Activated T-cell treated with anti-CD3 and anti-CD28 coated beads, Interleukin-2, amount 50 U/mL, for 24 hours (primary cell): ENCODE data around the gene KRTAP10-4.
"Not testable (repeated sequence)": the region's sequence is repeated elsewhere in the genome, so short reads cannot be mapped to it uniquely, and the experiment has no call there.

ENCODE experiments used
- DNase-seq: peaks from one replicate; pipeline ENCODE4 v3.0.0-alpha.2; 2020
- H3K27ac Mint-ChIP-seq: 2 replicates; pipeline ENCODE4 v1.8.0; 2020; ENCODE audit warnings: mild to moderate bottlenecking, mixed read lengths
- H3K27me3 Mint-ChIP-seq: 2 replicates; pipeline ENCODE4 v1.8.0; 2020; ENCODE audit warnings: mixed read lengths
- H3K36me3 Mint-ChIP-seq: 2 replicates; pipeline ENCODE4 v1.8.0; 2020; ENCODE audit warnings: low read depth, mixed read lengths
- H3K4me1 Mint-ChIP-seq: 2 replicates; pipeline ENCODE4 v1.8.0; 2020; ENCODE audit warnings: low read depth, mixed read lengths
- H3K4me3 Mint-ChIP-seq: 2 replicates; pipeline ENCODE4 v1.8.0; 2020; ENCODE audit warnings: mild to moderate bottlenecking, moderate library complexity, mixed read lengths
- H3K9me3 Mint-ChIP-seq: 2 replicates; pipeline ENCODE4 v1.8.0; 2020; ENCODE audit warnings: mixed read lengths

KRTAP10-4 gene, protein sequence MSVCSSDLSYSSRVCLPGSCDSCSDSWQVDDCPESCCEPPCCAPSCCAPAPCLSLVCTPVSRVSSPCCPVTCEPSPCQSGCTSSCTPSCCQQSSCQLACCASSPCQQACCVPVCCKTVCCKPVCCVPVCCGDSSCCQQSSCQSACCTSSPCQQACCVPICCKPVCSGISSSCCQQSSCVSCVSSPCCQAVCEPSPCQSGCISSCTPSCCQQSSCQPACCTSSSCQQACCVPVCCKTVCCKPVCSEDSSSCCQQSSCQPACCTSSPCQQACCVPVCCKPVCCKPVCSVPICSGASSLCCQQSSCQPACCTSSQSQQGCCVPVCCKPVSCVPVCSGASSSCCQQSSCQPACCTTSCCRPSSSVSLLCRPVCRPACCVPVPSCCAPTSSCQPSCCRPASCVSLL

GRCh38 chr21:44573630-44574456, at the start of gene KRTAP10-4:
KRTAP10-4 (plus strand) TSS chr21:44573729; CDS start chr21:44573759, 30 bp downstream.
- H3K4me3 Mint-ChIP-seq, H3K27ac Mint-ChIP-seq, H3K27me3 Mint-ChIP-seq, H3K36me3 Mint-ChIP-seq, H3K4me1 Mint-ChIP-seq: not testable (repeated sequence)
- peak; percentile 20 for DNase-seq
- H3K9me3 Mint-ChIP-seq: peaks cover 11% of the 10 kb centered on the region

- Mint-ChIP-seq H3K4me1 (no peaks in the 10 kb centered on the region), H3K27me3 (no peaks in the 10 kb centered on the region), H3K9me3 (no peaks in the 10 kb centered on the region), H3K4me3 (no peak overlapping the region), H3K36me3 (no peaks in the 10 kb centered on the region), H3K27ac (no peak overlapping the region)
- DNase-seq: peak; percentile 17
These were observed 48.8 kb upstream of the KRTAP10-4 start for GRCh38 chr21:44524414-44525371.

GRCh38 chr21:44525391-44526095, 48.0 kb upstream of the KRTAP10-4 start:
- Mint-ChIP-seq H3K4me1 (no peaks in the 10 kb centered on the region), H3K9me3 (no peaks in the 10 kb centered on the region), H3K4me3 (no peak overlapping the region), H3K27ac (no peak overlapping the region), H3K27me3 (no peaks in the 10 kb centered on the region), H3K36me3 (no peaks in the 10 kb centered on the region)
- DNase-seq: no peak

- Mint-ChIP-seq H3K27me3 (no peaks in the 10 kb centered on the region), H3K27ac (no peak overlapping the region), H3K9me3 (no peaks in the 10 kb centered on the region), H3K4me1 (no peaks in the 10 kb centered on the region), H3K4me3 (no peak overlapping the region), H3K36me3 (no peaks in the 10 kb centered on the region)
- no peak for DNase-seq
These were observed 47.2 kb upstream of the KRTAP10-4 start for GRCh38 chr21:44526096-44526997.

GRCh38 chr21:44527156-44527982, 46.2 kb upstream of the KRTAP10-4 start:
- Mint-ChIP-seq H3K27me3 (no peaks in the 10 kb centered on the region), H3K36me3 (no peaks in the 10 kb centered on the region), H3K4me1 (no peaks in the 10 kb centered on the region), H3K27ac (no peak overlapping the region), H3K4me3 (no peak overlapping the region), H3K9me3 (no peaks in the 10 kb centered on the region)
- DNase-seq: no peak

GRCh38 chr21:44527983-44528633, 45.4 kb upstream of the KRTAP10-4 start:
- H3K9me3 Mint-ChIP-seq: no peaks in the 10 kb centered on the region
- no peaks in the 10 kb centered on the region for H3K27me3 Mint-ChIP-seq
- H3K36me3 Mint-ChIP-seq: no peaks in the 10 kb centered on the region
- no peak for DNase-seq
- no peak overlapping the region for H3K27ac Mint-ChIP-seq
- H3K4me3 Mint-ChIP-seq: no peak overlapping the region
- H3K4me1 Mint-ChIP-seq: no peaks in the 10 kb centered on the region

- DNase-seq: peak; percentile 14
- Mint-ChIP-seq H3K4me1 (no peaks in the 10 kb centered on the region), H3K27me3 (no peaks in the 10 kb centered on the region), H3K36me3 (no peaks in the 10 kb centered on the region), H3K4me3 (no peak overlapping the region), H3K27ac (no peak overlapping the region), H3K9me3 (no peaks in the 10 kb centered on the region)
These were observed 44.9 kb upstream of the KRTAP10-4 start for GRCh38 chr21:44528634-44528995.

GRCh38 chr21:44529011-44529421, 44.5 kb upstream of the KRTAP10-4 start:
- no peaks in the 10 kb centered on the region for H3K36me3 Mint-ChIP-seq
- no peaks in the 10 kb centered on the region for H3K9me3 Mint-ChIP-seq
- no peak overlapping the region for H3K4me3 Mint-ChIP-seq
- no peak overlapping the region for H3K27ac Mint-ChIP-seq
- peak; percentile 16 for DNase-seq
- no peaks in the 10 kb centered on the region for H3K27me3 Mint-ChIP-seq
- no peaks in the 10 kb centered on the region for H3K4me1 Mint-ChIP-seq

DNA sequence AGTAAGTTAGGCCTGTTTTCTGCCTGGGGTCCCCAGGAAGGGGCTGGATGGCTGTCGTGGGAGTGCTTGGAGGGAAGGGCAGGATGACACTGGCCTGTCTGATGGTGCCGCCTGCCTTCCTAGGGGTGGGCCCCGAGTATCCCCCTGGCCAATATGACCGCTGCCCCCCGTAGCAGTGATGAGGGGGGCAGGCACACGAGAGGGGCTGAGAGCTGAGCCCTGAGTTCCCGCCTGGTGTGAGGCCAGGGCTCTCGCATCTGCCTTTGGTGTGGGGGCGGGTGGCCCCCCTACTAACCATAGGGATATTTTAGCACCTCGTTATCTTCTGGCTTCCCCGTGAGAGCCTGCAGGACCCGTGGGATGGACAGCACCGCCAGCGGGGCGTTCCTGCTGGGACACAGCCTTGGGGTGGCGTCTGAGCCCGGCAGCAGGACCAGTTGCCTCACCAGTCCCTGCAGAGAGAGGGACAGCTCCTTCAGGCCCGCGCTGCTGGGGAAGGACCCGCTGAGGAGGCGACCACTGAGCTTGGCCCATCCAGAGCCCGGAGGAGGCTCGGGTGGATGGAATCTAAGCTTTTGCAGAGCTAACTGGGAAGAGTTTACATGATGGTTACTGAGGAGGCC, 43.9 kb upstream of the KRTAP10-4 start:
- DNase-seq: peak; percentile 7
- H3K27me3 Mint-ChIP-seq: no peaks in the 10 kb centered on the region
- no peak overlapping the region for H3K27ac Mint-ChIP-seq

DNA sequence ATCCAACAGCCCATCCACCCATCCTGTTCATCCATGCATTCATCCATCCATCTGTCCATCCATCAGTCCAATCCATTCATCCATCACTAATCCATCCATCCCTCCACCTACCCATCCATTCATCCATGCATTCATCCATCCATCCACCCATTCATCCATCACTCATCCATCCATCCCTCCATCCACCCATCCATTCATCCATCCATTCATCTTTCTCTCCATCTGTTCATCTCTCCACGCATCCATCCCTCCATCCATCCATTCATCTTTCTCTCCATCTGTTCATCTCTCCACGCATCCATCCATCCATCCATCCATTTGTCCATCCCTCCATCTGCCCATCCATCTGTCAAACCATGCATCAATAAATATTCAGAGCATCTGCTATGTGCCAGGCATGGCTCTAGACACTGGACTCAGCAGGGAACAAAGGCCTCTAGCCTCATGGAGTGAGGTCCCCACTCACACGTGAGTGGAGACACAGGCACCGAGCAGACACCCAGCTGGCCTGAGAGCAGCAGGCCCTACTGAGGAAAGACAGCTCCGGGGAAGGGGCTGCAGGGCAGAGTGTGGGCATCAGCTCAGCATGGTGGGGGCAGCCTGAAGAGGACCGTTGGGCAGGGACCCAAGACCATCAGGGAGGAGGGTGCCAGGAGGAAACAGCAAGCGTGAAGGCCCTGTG, 43.2 kb upstream of the KRTAP10-4 start:
- Mint-ChIP-seq H3K4me1 (no peaks in the 10 kb centered on the region), H3K4me3 (no peak overlapping the region), H3K9me3 (no peaks in the 10 kb centered on the region), H3K36me3 (no peaks in the 10 kb centered on the region), H3K27ac (no peak overlapping the region), H3K27me3 (no peaks in the 10 kb centered on the region)
- no peak for DNase-seq

More for the DNA sequence above, 43.9 kb upstream of the KRTAP10-4 start:
- no peaks in the 10 kb centered on the region for H3K9me3 Mint-ChIP-seq
- H3K4me3 Mint-ChIP-seq: no peak overlapping the region
- no peaks in the 10 kb centered on the region for H3K36me3 Mint-ChIP-seq
- H3K4me1 Mint-ChIP-seq: no peaks in the 10 kb centered on the region

GRCh38 chr21:44530903-44531605, 42.5 kb upstream of the KRTAP10-4 start:
- Mint-ChIP-seq H3K36me3 (no peaks in the 10 kb centered on the region), H3K9me3 (no peaks in the 10 kb centered on the region), H3K27ac (no peak overlapping the region), H3K27me3 (no peaks in the 10 kb centered on the region), H3K4me1 (no peaks in the 10 kb centered on the region), H3K4me3 (no peak overlapping the region)
- DNase-seq: peak; percentile 19
